A549 (cell line): ENCODE data around the gene MGAT5. TPM values are rescaled to one million over a fixed set of nuclear protein-coding genes. Genes with fewer than 3 reads are reported as not detected.
A peak's percentile ranks its signal among the peaks of the same experiment; 100 is the strongest.

Experiments
- ATAC-seq, 2 experiments: fragments of 200-7000 bp in 1 of 2; fragments of >200 bp in 1 of 2; cut with Nextera tagmentation in 1 of 2; cut with Tn5 transposase in 1 of 2; 3 replicates each; pipeline versions ENCODE4 v1.8.0 to v1.9.1; 2018 to 2020; ENCODE audit warnings: mild to moderate bottlenecking in 1 of 2, moderate library complexity in 1 of 2
- CTCF ChIA-PET: fragments of 300-600 bp; sonication (Branson Sonifier 250); formaldehyde crosslinking; extraction: SDS; loops from one replicate; lab custom pipeline; 2021; ENCODE audit warnings: antibody characterized with exemption, inconsistent platforms; lab: Yijun Ruan, JAX
- POLR2A ChIA-PET: fragments of 350-600 bp; formaldehyde crosslinking; extraction: SDS; loops from one replicate; lab custom pipeline; 2021; ENCODE audit warnings: antibody characterized with exemption, inconsistent platforms; lab: Yijun Ruan, JAX
- DNase-seq, 2 experiments: peaks; one replicate each; pipeline versions ENCODE4 v3.0.0 to v3.0.0-alpha.2; 2011 to 2016; ENCODE audit warnings: low read depth in 1 of 2, low spot score in 1 of 2
- FAIRE-seq: peaks from 2 replicates; lab custom pipeline; 2011; peaks lifted over from hg19 to GRCh38; lab: Jason Lieb, UNC
- H3K27ac ChIP-seq, 2 experiments: fragments of >200 bp; sonication (Bioruptor Twin); formaldehyde crosslinking; 3 replicates each; pipeline ENCODE4 v1.5.1; 2016 to 2017
- H3K4me1 ChIP-seq: fragments of >200 bp; sonication (Bioruptor Twin); formaldehyde crosslinking; 3 replicates; pipeline ENCODE4 v1.6.1; 2016
- H3K4me2 ChIP-seq: fragments of >200 bp; sonication (Bioruptor Twin); formaldehyde crosslinking; 3 replicates; pipeline ENCODE4 v1.6.1; 2016
- H3K4me3 ChIP-seq: fragments of >200 bp; sonication (Bioruptor Twin); formaldehyde crosslinking; 3 replicates; pipeline ENCODE4 v1.5.1; 2016
- H3K9me3 ChIP-seq: fragments of >200 bp; sonication (Bioruptor Twin); formaldehyde crosslinking; 3 replicates; pipeline ENCODE4 v1.6.1; 2016
- CBX8 ChIP-seq: fragments of 200-600 bp; sonication (generic); IDR thresholded peaks from 2 replicates; pipeline ENCODE4 v1.6.1; 2016
- CHD4 ChIP-seq: fragments of 200-600 bp; sonication (generic); IDR thresholded peaks from 2 replicates; pipeline ENCODE4 v1.6.1; 2016; ENCODE audit warnings: antibody characterized with exemption, mild to moderate bottlenecking, borderline replicate concordance
- CTCF ChIP-seq: fragments of >200 bp; sonication (Bioruptor Twin); formaldehyde crosslinking; IDR thresholded peaks from 3 replicates; pipeline ENCODE4 v1.5.1; 2016
- E2F6 ChIP-seq: IDR thresholded peaks from 2 replicates; pipeline ENCODE4 v1.6.1; 2012; ENCODE audit warnings: low read depth, borderline replicate concordance
- EHF ChIP-seq: fragments of 250-450 bp; sonication (Bioruptor Pico); IDR thresholded peaks from 2 replicates; pipeline ENCODE4 v1.5.0; 2020; ENCODE audit warnings: mild to moderate bottlenecking
- EP300 ChIP-seq, 2 experiments: fragments of >200 bp; sonication (Bioruptor Twin); formaldehyde crosslinking; IDR thresholded peaks; 2 replicates in 1 of 2; 3 replicates in 1 of 2; pipeline ENCODE4 v1.6.1; 2016 to 2017
- HMGXB4 ChIP-seq: fragments of 250-450 bp; sonication (Bioruptor Pico); IDR thresholded peaks from 2 replicates; pipeline ENCODE4 v1.5.0; 2021; ENCODE audit warnings: mild to moderate bottlenecking, moderate library complexity, borderline replicate concordance
- HOXB13 ChIP-seq: fragments of 250-450 bp; sonication (Bioruptor Pico); IDR thresholded peaks from 2 replicates; pipeline ENCODE4 v1.5.0; 2020; ENCODE audit warnings: low read depth, mild to moderate bottlenecking, moderate library complexity
- JUNB ChIP-seq: fragments of >200 bp; sonication (Bioruptor Twin); formaldehyde crosslinking; IDR thresholded peaks from 2 replicates; pipeline ENCODE4 v1.6.1; 2016
- KDM1A ChIP-seq: fragments of 200-600 bp; sonication (generic); IDR thresholded peaks from 2 replicates; pipeline ENCODE4 v1.6.1; 2016; ENCODE audit warnings: low read depth, mild to moderate bottlenecking
- MAX ChIP-seq: IDR thresholded peaks from 2 replicates; pipeline ENCODE4 v1.6.1; 2012
- MYC ChIP-seq: IDR thresholded peaks from 2 replicates; pipeline ENCODE4 v1.6.1; 2012; ENCODE audit warnings: mild to moderate bottlenecking, inconsistent platforms, low read length, improper control_type of control experiment, borderline replicate concordance
- PHF8 ChIP-seq: fragments of 200-600 bp; sonication (generic); IDR thresholded peaks from 2 replicates; pipeline ENCODE4 v1.6.1; 2016; ENCODE audit warnings: low read depth, mild to moderate bottlenecking, antibody characterized with exemption, moderate library complexity, borderline replicate concordance
- POLR2AphosphoS2 ChIP-seq: conservative IDR thresholded peaks from 2 replicates; pipeline ENCODE4 v1.6.1; 2012; ENCODE audit warnings: low read length, improper control_type of control experiment, inconsistent platforms
- RAD21 ChIP-seq, 2 experiments: fragments of >200 bp in 1 of 2; sonication (Bioruptor Twin) in 1 of 2; formaldehyde crosslinking in 1 of 2; IDR thresholded peaks in 1 of 2; conservative IDR thresholded peaks in 1 of 2; 2 replicates in 1 of 2; 3 replicates in 1 of 2; pipeline ENCODE4 v1.6.1; 2012 to 2018; ENCODE audit warnings: inconsistent platforms in 1 of 2
- RFX5 ChIP-seq: fragments of 450-650 bp; IDR thresholded peaks from 2 replicates; pipeline ENCODE4 v1.7.1; 2014; ENCODE audit warnings: antibody characterized with exemption, mild to moderate bottlenecking, moderate library complexity
- TFCP2L1 ChIP-seq: fragments of 250-450 bp; sonication (Bioruptor Pico); IDR thresholded peaks from 2 replicates; pipeline ENCODE4 v1.5.0; 2021; ENCODE audit warnings: mild to moderate bottlenecking
- TP53 ChIP-seq: fragments of 250-450 bp; sonication (Bioruptor Pico); IDR thresholded peaks from 2 replicates; pipeline ENCODE4 v1.5.0; 2021; ENCODE audit warnings: mild to moderate bottlenecking, moderate library complexity
- USF2 ChIP-seq: fragments of 450-650 bp; IDR thresholded peaks from 2 replicates; pipeline ENCODE4 v1.6.1; 2014; ENCODE audit warnings: antibody characterized with exemption
- WGBS: methylation state at CpG from one replicate; pipeline ENCODE4 v1.1.6; 2017; ENCODE audit errors: missing lambda C conversion rate; 5-methylcytosine and 5-hydroxymethylcytosine counted together
- polyA plus RNA-seq, 4 experiments: library from polyadenylated mRNA; depleted of rRNA in 3 of 4; stranded (reverse); fragments of >200 nt; fragmentation: RNase III in 1 of 4; extraction: RNeasy Plus Mini Kit Qiagen cat#74134 plus additional on column Dnase treatment in 1 of 4; gene quantifications; 2 replicates in 3 of 4; 3 replicates in 1 of 4; pipeline ENCODE4 v1.2.3, GENCODE V29; 2011 to 2017

Gene MGAT5
- polyA plus RNA-seq, 2 of the 4 experiments (the other 2 are of a cell fraction), result 13.2 to 17.1 TPM

- Histone ChIP-seq H3K9me3 (0 out of 3 replicates have a peak, but pooled peaks cover 5% of the 10 kb centered on the region), H3K27ac (no peak overlapping the region), H3K4me1 (no peaks in the 10 kb centered on the region), H3K4me3 (no peak overlapping the region), H3K4me2 (no peak overlapping the region)
- ChIA-PET CTCF (interaction anchor here (4.0 kb wide), 1 partner anchor 17 kb away, joined by 19 read pairs; no protein-coding TSS in a partner anchor), POLR2A (no interaction called here)
- no peak for FAIRE-seq
- no peak for ATAC-seq
- DNase-seq, result peak in 1 of 2 experiments; percentile 21
- 50% methylated on average over 2 of the region's 2 CpGs for WGBS
- no peak for TF ChIP-seq JUNB
- no peak for TF ChIP-seq CTCF
- peak in 1 of 2 experiments; percentile 23; a peak in 1 of 5 replicates for TF ChIP-seq RAD21 (conservative IDR thresholded peaks at IDR 0.05 in 1 of 2, IDR thresholded peaks at IDR 0.05 in 1 of 2)
These were observed 25.4 kb upstream of the MGAT5 start for GRCh38 chr2:134228493-134228903.

GRCh38 chr2:134229540-134229939, 24.3 kb upstream of the MGAT5 start:
- 85% methylated on average over 2 of the region's 2 CpGs for WGBS
- no peak for FAIRE-seq
- TF ChIP-seq PHF8 (no peak), MYC (no peak), TFCP2L1 (CRISPR knock-in tag) (no peak), CBX8 (no peak), MAX (no peak), HOXB13 (CRISPR knock-in tag) (no peak), CHD4 (no peak), USF2 (no peak), EP300 (IDR thresholded peaks at IDR 0.05) (no peak), HMGXB4 (CRISPR knock-in tag) (no peak), RFX5 (no peak), E2F6 (no peak), KDM1A (no peak), TP53 (CRISPR knock-in tag) (no peak), EHF (no peak), POLR2AphosphoS2 (no peak)

More at GRCh38 chr2:134229540-134229939, 24.3 kb upstream of the MGAT5 start:
- ChIA-PET POLR2A (no interaction called here), CTCF (interaction anchor here (4.0 kb wide), 1 partner anchor 16 kb away, joined by 19 read pairs; no protein-coding TSS in a partner anchor)
- 0 out of 3 replicates have a peak, but pooled peaks cover 5% of the 10 kb centered on the region for H3K9me3 ChIP-seq
- H3K4me3 ChIP-seq, result no peak overlapping the region
- DNase-seq, result no peak
- no peak for ATAC-seq
- H3K4me1 ChIP-seq, result no peaks in the 10 kb centered on the region
- no peak overlapping the region for H3K27ac ChIP-seq
- no peak overlapping the region for H3K4me2 ChIP-seq
